ENCODE data around the gene IFNG-AS1.

DNA sequence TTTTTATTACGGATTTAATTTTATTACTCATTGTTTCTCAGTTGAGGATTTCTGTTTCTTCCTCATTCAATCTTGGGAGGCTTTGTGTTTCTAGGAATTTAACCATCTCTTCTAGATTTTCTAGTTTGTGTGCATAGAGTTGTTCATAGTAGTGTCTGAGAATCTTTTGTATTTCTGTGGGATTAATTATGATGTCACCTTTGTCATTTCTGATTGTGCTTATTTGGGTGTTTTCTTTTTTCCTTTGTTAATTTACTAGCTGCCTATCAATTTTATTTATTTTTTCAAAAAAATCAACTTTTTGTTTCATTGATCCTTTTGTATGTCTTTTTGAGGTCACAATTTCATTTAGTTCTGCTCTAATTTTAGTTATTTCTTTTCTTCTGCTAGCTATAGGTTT lies 75.9 kb downstream of the IFNG-AS1 start:
- TF ChIP-seq, protein P1, sequence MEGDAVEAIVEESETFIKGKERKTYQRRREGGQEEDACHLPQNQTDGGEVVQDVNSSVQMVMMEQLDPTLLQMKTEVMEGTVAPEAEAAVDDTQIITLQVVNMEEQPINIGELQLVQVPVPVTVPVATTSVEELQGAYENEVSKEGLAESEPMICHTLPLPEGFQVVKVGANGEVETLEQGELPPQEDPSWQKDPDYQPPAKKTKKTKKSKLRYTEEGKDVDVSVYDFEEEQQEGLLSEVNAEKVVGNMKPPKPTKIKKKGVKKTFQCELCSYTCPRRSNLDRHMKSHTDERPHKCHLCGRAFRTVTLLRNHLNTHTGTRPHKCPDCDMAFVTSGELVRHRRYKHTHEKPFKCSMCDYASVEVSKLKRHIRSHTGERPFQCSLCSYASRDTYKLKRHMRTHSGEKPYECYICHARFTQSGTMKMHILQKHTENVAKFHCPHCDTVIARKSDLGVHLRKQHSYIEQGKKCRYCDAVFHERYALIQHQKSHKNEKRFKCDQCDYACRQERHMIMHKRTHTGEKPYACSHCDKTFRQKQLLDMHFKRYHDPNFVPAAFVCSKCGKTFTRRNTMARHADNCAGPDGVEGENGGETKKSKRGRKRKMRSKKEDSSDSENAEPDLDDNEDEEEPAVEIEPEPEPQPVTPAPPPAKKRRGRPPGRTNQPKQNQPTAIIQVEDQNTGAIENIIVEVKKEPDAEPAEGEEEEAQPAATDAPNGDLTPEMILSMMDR (IDR thresholded peaks at IDR 0.05), result no peak
- TF ChIP-seq POLR2A (IDR thresholded peaks at IDR 0.05), result no peak
